NCI-H1092 treated with DMSO at 0.1 percent for 48 hours (cell line): ENCODE measurements around the gene TRIM45.
"Not testable (repeated sequence)": the region's sequence is repeated elsewhere in the genome, so short reads cannot be mapped to it uniquely, and the experiment has no call there.

Experiments used
- DNase-seq: peaks from one replicate; lab custom pipeline; 2025; lab: John Stamatoyannopoulos, UW

The TRIM45 gene

DNA sequence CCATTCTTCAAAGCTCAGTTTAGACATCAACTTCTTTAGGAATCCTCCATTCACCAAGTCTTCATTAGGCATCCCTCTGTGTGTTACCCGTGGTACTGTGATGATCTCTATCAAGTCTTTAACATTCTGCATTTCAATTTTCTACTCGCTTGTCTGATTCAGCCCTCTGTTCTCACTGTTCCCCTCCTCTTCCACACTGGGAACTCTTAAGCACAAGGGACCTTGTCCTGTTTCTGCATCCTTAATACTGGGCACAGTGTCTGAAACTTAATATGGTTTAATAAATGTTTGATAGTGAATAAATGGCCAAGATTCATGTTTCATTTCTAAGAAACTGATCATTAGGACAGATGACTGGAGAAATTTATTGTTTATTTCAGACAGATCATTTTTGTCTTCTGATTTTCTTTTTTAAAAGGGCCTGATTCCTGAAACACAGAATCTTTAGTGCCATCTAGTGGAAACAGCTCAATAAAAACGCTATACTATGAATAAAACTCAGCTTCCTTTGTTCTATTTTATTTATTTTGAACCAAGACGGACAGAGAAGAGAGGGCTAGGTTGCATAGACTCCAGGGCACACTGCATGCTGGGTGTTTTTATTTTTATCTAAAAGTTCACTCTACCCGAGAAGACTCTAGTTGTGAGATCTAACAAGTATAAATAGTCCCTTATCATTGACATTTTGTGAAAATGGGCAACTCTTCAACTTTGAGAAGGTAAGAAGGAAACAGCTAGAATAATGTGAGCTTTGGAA lies 7.0 kb upstream of the TRIM45 start:
- DNase-seq = peak; percentile 50

- no peak for DNase-seq
Observed at GRCh38 chr1:117127795-117128194, 6.2 kb upstream of the TRIM45 start.

- no peak for DNase-seq
Observed at GRCh38 chr1:117124661-117125060, 3.1 kb upstream of the TRIM45 start.

DNA sequence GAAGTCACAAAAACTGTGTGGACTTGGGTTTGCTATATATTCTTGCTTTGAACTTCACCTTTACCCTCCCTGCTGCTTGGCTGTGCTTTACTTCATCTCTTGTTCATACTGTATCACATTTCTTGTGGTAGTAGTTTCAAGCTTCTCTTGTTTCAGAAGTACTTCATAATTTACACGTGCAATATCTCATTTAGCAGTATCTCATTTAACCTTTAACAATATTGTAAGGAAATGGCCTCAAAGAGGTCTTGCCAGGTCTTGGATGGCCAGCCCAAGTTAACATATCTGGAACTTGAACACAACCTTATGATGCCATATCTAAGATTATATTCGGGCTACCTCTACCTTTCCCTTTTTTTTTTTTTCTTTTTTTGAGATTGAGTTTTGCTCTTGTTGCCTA lies 1.7 kb upstream of the TRIM45 start:
- DNase-seq = no peak

- DNase-seq = no peak
Observed at GRCh38 chr1:117122330-117123025, 929 bp upstream of the TRIM45 start.

DNA sequence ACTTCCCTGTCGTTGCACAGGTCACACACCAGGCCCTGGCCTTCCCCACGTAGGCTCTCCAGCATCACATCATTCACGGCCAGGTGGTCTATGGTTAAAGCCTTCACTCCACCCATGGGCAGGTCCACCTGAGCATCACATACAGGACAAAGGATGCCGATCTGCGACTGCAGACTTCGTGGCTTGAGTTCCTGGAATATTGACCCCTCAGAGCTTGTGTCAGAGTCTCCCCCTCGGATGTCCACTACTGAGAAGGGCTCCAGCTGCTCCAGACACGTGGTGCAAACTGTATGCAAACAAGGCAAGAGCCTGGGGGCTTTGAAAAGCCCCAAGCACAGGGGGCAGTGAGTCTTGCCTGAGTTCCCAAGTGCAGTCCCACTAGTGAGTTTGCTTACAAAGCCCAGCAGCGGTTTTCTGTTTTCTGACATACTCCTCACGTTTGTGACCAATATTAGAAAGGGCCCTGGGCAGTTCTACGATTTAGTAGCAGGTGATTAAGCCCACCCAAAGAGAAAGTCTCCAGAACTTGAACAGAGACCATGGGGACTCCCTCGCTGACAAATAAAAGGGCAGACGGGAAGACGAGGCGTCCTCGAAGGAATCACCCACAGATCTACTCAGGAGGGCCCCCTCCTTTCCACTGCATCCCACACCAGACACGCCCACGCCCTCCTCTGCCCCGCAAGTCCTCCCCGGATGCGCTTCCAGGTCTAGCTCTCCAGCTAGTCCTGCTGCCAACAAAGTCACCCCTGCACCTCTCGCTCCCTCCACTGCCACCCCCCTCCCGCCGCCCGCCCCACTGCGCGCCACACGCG lies 568 bp downstream of the TRIM45 start:
- no peak for DNase-seq

GRCh38 chr1:117119144-117119543 lies 2.4 kb downstream of the TRIM45 start:
- DNase-seq = not testable (repeated sequence)

DNA sequence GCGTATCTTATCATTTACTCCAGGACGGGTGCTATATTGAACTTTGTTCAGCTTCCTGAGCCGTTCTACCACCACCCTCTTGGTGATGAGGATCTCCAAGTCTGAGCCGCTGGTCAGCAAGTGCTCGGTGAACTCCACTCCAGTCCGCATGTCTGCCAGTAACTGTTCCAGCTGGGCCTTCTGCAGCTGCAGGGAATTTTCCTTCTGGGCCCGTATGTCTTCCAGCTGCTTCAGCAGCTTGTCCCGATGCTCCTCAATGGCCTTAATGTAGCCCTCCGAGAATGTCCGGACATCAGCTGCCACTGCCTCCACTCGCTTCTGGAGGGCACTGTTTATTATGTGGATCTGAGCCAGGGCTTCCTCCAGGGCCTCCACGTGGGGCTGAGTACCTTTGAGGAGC lies 3.4 kb downstream of the TRIM45 start:
- no peak for DNase-seq

DNA sequence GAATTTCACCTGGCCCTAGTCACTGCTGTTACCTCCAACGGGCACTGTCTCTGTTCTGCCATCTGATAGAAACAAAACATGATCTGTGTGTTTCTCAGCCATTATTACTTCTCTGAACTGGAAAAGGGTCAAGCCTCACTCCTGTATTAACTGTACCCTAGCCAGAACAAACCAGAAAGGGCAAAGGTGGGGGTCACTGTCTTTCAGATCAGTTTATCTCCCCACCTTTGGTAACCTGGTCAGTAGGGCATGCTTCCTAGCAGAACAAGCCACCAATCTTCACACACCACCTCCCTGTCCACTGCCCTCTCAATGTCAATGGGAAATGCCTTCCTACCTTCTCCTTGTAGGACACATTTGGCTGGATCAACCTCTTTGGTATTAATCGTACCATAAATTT lies 3.9 kb downstream of the TRIM45 start:
- no peak for DNase-seq

DNA sequence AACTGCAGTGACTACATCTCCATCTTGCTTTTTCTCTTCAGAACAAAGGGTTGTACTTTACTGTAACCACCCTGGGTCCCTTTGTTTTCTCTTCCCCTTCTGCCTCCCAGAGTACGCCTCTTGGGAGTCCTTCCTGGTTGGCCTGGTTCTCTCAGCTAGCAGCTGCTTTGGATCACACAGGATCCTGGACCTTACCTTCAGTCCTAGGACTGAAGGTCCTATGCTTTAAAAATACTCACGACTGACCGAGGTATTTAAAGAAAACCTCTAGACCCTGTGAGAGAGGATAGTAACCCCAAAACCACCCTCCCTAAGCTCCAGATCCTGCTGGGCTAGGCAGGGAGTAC lies 4.8 kb downstream of the TRIM45 start:
- no peak for DNase-seq

- no peak for DNase-seq
Observed at GRCh38 chr1:117116090-117116783, 5.3 kb downstream of the TRIM45 start.

DNA sequence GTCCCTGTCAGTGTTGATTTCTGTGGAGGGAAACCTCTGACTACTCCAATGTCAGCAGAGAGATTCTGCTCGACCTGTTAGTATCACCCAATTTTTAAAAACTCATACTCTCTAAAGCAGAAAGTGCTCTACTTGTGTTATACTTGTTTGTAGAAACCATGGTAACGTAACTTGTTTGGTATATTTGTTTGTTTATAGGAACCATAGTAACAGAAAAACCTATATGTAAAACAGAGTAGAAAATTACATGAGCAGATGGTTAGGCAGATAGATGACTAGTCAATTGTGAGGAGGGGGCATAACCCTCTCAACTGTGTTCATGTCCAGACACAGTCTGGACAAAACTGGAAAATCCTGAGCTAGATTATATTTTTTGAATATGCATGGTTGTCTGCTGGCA lies 6.7 kb downstream of the TRIM45 start:
- no peak for DNase-seq

GRCh38 chr1:117113199-117113598 lies 8.3 kb downstream of the TRIM45 start:
- no peak for DNase-seq

DNA sequence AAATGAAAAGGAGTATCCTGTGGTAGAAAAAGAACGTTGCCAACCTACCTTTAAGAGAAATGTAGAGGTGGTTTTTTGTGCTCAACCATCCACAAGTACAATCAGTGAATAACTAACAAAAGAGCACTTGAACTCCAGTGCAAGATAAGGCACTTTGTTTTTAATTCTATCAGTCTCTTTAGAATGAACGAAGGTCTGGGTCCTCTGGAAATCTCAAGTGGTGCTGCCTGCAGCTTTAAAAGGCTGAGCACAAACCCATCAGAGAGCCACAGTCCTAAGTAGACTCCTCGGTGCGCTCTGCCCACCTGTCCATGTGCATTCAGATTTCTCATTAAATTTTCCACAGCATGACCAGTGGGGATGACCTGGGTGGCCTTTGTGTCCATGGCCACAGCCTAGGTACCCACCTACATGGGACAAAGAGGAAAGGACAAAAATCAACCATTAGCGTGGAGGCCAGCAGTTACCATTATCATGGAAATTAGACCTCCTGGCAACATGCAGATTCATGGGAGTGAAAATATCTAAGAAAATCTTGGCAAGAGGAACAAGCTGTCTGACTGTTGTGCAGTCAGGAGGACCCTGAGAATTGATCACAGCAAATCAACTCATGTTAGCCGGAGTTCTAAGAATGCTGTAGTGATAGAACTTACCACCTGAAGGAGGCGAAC lies 9.4 kb downstream of the TRIM45 start:
- DNase-seq = no peak

GRCh38 chr1:117110774-117111173 lies 10.8 kb downstream of the TRIM45 start:
- DNase-seq = no peak

GRCh38 chr1:117107364-117107763 lies 14.2 kb downstream of the TRIM45 start:
- no peak for DNase-seq

GRCh38 chr1:117106478-117106877 lies 15.1 kb downstream of the TRIM45 start:
- no peak for DNase-seq

- no peak for DNase-seq
Observed at GRCh38 chr1:117105722-117106121, 15.8 kb downstream of the TRIM45 start.

GRCh38 chr1:117104986-117105385 lies 16.6 kb downstream of the TRIM45 start:
- DNase-seq = no peak

DNA sequence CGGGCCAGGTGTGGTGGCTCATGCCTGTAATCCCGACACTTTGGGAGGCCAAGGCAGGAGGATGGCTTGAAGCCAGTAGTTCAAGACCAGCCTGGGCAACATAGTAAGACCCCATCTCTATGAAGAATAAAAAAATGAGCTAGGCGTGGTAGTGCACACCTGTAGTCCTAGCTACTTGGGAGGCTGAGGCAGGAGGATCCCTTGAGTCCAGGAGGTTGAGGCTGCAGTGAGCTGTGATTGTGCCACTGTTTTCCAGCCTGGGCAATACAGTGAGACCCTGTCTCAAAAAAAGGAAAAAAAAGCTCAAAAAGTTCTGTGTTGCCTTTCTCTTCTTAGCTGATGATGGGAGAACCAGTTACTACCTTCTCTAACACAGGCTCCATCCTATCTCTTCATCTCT lies 19.7 kb downstream of the TRIM45 start:
- not testable (repeated sequence) for DNase-seq

DNA sequence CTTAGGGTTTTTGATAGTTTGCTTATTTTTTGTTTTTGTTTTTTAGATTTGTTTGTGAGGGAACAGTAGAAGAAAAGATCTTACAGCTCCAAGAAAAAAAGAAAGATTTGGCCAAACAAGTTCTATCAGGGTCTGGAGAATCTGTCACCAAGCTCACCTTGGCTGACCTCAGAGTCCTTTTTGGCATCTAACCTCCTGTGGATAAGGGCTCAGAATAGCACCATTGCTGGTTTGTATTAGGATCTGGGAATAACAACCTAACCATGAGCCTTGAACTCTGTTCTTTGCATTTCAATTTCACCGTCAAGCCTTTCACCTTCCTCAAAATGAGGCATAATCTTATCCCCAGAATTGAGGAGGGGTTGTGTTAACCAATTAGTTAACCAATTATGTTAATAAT lies 20.2 kb downstream of the TRIM45 start:
- no peak for DNase-seq
